K562 (cell line): ENCODE data around the gene LMAN2. TPM values are rescaled to one million over a fixed set of nuclear protein-coding genes. Genes with fewer than 3 reads are reported as not detected.

Experiments used
- ARID3A ChIP-seq: IDR thresholded peaks from 2 replicates; pipeline ENCODE4 v1.6.1; 2012; ENCODE audit warnings: low read depth, low read length, improper control_type of control experiment, borderline replicate concordance
- BMI1 ChIP-seq: fragments of 150-350 bp; IDR thresholded peaks from 2 replicates; pipeline ENCODE4 v1.6.1; 2014; ENCODE audit warnings: low read length
- MEF2A ChIP-seq: IDR thresholded peaks from 2 replicates; pipeline ENCODE4 v1.6.1; 2011; ENCODE audit warnings: low read depth, mild to moderate bottlenecking, low read length, moderate library complexity; ENCODE audit not compliant: control insufficient read depth
- NFIC ChIP-seq: fragments of 450-650 bp; IDR thresholded peaks from 2 replicates; pipeline ENCODE4 v1.6.1; 2017; ENCODE audit warnings: mild to moderate bottlenecking, inconsistent platforms
- OTX1 ChIP-seq: fragments of 450-650 bp; formaldehyde crosslinking; IDR thresholded peaks from 2 replicates; pipeline ENCODE4 v1.4.0; 2022; ENCODE audit warnings: mild to moderate bottlenecking
- PCBP1 ChIP-seq: fragments of 200-400 bp; formaldehyde crosslinking; IDR thresholded peaks from 2 replicates; pipeline ENCODE4 v1.6.1; 2018; ENCODE audit warnings: mild to moderate bottlenecking, low read depth, low read length; ENCODE audit not compliant: poor library complexity, severe bottlenecking
- POU5F1 ChIP-seq: fragments of 150-350 bp; IDR thresholded peaks from 2 replicates; pipeline ENCODE4 v1.6.1; 2014; ENCODE audit warnings: borderline replicate concordance, low read length, low read depth, mild to moderate bottlenecking; ENCODE audit not compliant: partially characterized antibody
- SMAD4 ChIP-seq: fragments of 250-450 bp; sonication (Bioruptor Pico); conservative IDR thresholded peaks from 2 replicates; pipeline ENCODE4 v1.8.0; 2021; ENCODE audit warnings: inconsistent platforms, mild to moderate bottlenecking, moderate library complexity
- STAT5A ChIP-seq: IDR thresholded peaks from 2 replicates; pipeline ENCODE4 v1.6.1; 2012; ENCODE audit warnings: low read length, inconsistent platforms, borderline replicate concordance
- TFAM ChIP-seq: fragments of 250-450 bp; sonication (Bioruptor Pico); conservative IDR thresholded peaks from 2 replicates; pipeline ENCODE4 v1.5.0; 2021; ENCODE audit warnings: mild to moderate bottlenecking, moderate library complexity
- TRIM24 ChIP-seq, 2 experiments: fragments of 450-650 bp; IDR thresholded peaks; 2 replicates each; pipeline ENCODE4 v1.6.1; 2016
- ZBTB8A ChIP-seq: fragments of 450-650 bp; IDR thresholded peaks from 2 replicates; pipeline ENCODE4 v1.6.1; 2018; ENCODE audit warnings: mild to moderate bottlenecking, moderate library complexity; ENCODE audit not compliant: partially characterized antibody
- ZNF695 ChIP-seq: fragments of 450-650 bp; formaldehyde crosslinking; IDR thresholded peaks from 2 replicates; pipeline ENCODE4 v1.4.0; 2020; ENCODE audit warnings: mild to moderate bottlenecking, moderate library complexity
- polyA plus RNA-seq, 8 experiments: library from polyadenylated mRNA; depleted of rRNA in 4 of 8; stranded (reverse) in 5 of 8; unstranded in 3 of 8; fragments of >200 nt; fragmentation: Nextera tagmentation in 2 of 8; fragmentation: Illumina TruSeq in 1 of 8; extraction: Ambion mirVana in 2 of 8; extraction: Trizol in 1 of 8; gene quantifications; 2 replicates each; pipeline versions ENCODE4 v1.2.1 to v1.2.3, GENCODE V29; 2011 to 2014; ENCODE audit warnings: inconsistent platforms in 1 of 8, missing spikeins in 1 of 8
- total RNA-seq, 7 experiments: library from RNA; depleted of rRNA in 6 of 7; stranded (reverse); fragments of >200 nt in 6 of 7; fragmentation: Illumina TruSeq in 2 of 7; extraction: Trizol in 2 of 7; gene quantifications; 2 replicates each; pipeline versions ENCODE4 v1.2.1 to v1.2.3, GENCODE V29; 2011 to 2021; ENCODE audit warnings: low replicate concordance in 1 of 7
- TF ChIP-seq, protein P1 (sequence below): fragments of 450-650 bp; conservative IDR thresholded peaks from 2 replicates; pipeline ENCODE4 v1.6.1; 2016; ENCODE audit warnings: missing genetic modification characterization, low read depth, mild to moderate bottlenecking, missing compliant biosample characterization, moderate library complexity
- TF ChIP-seq, protein P2 (sequence below): fragments of 250-450 bp; sonication (Bioruptor Pico); IDR thresholded peaks from 2 replicates; pipeline ENCODE4 v1.5.0; 2021; ENCODE audit warnings: mild to moderate bottlenecking, moderate library complexity
- TF ChIP-seq, protein P3 (sequence below): fragments of 250-450 bp; sonication (Bioruptor Pico); IDR thresholded peaks from 2 replicates; pipeline ENCODE4 v1.9.0; 2021; ENCODE audit warnings: mild to moderate bottlenecking, inconsistent platforms
- TF ChIP-seq, protein P4 (sequence below): fragments of 250-450 bp; sonication (Bioruptor Pico); IDR thresholded peaks from 2 replicates; pipeline ENCODE4 v1.5.1; 2021; ENCODE audit warnings: mild to moderate bottlenecking

The LMAN2 gene
- total and polyA plus RNA-seq, 9 of the 15 experiments (the other 6 are each of a cell fraction or from before 2014, with no cell fraction given) = 2.7 to 254 (median 136) TPM

- TF ChIP-seq ZNF695 (CRISPR knock-in tag) (no peak), SMAD4 (CRISPR knock-in tag) (no peak), OTX1 (CRISPR knock-in tag) (no peak), ZBTB8A (no peak), PCBP1 (no peak), NFIC (no peak), STAT5A (no peak), ARID3A (no peak), BMI1 (no peak), MEF2A (no peak), TFAM (CRISPR knock-in tag) (no peak), TRIM24 (IDR thresholded peaks at IDR 0.05) (no peak), POU5F1 (no peak)
- TF ChIP-seq, protein P1, sequence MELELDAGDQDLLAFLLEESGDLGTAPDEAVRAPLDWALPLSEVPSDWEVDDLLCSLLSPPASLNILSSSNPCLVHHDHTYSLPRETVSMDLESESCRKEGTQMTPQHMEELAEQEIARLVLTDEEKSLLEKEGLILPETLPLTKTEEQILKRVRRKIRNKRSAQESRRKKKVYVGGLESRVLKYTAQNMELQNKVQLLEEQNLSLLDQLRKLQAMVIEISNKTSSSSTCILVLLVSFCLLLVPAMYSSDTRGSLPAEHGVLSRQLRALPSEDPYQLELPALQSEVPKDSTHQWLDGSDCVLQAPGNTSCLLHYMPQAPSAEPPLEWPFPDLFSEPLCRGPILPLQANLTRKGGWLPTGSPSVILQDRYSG (tag) = no peak
- TF ChIP-seq, protein P2, sequence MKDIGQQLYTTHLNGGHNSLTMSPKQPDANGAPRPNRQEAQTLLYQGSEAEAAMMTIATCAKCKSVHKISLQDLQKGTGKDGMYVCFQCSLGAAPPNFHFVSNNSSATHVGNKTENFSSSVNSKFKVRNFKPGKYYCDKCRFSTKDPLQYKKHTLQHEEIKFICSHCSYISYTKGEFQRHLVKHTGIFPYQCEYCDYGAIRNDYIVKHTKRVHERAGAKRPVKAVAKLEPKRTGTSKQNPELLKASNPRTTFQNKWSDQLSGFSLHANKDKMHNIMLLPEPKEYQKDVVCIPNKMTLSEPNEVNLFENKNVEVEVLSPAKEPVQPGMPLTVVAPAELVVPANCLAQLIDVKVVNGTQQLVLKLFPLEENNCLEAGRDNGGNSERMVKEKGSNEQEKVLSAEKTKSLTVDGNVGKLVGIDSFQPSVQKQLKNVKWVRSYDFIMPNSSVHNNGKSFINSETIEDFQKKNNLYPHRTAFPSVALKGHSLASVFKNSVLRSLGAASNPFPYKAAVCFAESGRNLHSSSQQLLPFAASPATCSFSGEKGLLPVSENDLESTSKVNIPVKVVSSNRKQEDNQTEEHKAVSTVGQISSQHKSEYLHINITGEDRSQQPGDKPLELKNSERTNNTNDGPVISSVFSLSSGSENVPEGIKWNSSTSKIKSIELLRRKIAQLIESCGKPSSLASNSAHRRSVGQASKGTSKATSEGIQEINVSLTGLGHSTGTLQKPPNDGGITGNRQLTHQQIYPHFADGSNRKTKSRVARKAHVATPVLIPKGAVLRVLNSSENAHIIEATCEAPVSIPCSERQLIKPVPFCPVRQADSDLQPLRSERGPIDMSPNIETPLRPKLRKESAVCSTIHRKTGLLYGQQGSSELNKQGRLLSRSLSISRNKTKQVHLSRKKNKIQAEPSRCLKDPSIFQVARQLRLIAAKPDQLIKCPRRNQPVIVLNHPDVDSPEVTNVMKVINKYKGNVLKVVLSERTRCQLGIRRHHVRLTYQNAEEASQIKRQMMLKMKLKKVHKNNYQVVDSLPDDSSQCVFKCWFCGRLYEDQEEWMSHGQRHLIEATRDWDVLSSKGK (CRISPR knock-in tag) = no peak
- TF ChIP-seq, protein P3, sequence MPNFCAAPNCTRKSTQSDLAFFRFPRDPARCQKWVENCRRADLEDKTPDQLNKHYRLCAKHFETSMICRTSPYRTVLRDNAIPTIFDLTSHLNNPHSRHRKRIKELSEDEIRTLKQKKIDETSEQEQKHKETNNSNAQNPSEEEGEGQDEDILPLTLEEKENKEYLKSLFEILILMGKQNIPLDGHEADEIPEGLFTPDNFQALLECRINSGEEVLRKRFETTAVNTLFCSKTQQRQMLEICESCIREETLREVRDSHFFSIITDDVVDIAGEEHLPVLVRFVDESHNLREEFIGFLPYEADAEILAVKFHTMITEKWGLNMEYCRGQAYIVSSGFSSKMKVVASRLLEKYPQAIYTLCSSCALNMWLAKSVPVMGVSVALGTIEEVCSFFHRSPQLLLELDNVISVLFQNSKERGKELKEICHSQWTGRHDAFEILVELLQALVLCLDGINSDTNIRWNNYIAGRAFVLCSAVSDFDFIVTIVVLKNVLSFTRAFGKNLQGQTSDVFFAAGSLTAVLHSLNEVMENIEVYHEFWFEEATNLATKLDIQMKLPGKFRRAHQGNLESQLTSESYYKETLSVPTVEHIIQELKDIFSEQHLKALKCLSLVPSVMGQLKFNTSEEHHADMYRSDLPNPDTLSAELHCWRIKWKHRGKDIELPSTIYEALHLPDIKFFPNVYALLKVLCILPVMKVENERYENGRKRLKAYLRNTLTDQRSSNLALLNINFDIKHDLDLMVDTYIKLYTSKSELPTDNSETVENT (CRISPR knock-in tag) = no peak
- TF ChIP-seq, protein P4, sequence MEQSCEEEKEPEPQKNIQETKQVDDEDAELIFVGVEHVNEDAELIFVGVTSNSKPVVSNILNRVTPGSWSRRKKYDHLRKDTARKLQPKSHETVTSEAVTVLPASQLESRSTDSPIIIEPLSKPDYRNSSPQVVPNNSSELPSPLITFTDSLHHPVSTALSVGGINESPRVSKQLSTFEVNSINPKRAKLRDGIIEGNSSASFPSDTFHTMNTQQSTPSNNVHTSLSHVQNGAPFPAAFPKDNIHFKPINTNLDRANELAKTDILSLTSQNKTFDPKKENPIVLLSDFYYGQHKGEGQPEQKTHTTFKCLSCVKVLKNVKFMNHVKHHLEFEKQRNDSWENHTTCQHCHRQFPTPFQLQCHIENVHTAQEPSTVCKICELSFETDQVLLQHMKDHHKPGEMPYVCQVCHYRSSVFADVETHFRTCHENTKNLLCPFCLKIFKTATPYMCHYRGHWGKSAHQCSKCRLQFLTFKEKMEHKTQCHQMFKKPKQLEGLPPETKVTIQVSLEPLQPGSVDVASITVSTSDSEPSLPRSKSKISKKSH = no peak
Observed at GRCh38 chr5:177390363-177391300, 39.2 kb upstream of the LMAN2 start (continued).
